Measurements from ENCODE around the gene DAPP1.
"Not testable (repeated sequence)": the region's sequence is repeated elsewhere in the genome, so short reads cannot be mapped to it uniquely, and the experiment has no call there.

Gene DAPP1

GRCh38 chr4:99816545-99817308 lies at the start of gene DAPP1:
Gene DAPP1 (plus strand): TSS chr4:99816827. CDS start chr4:99816914, 87 bp downstream.
- peak; percentile 51 for DNase-seq

GRCh38 chr4:99770842-99771241 lies 45.8 kb upstream of the DAPP1 start:
- DNase-seq = not testable (repeated sequence)

GRCh38 chr4:99783940-99784339 lies 32.7 kb upstream of the DAPP1 start:
- no peak for DNase-seq

- no peak for DNase-seq
These were observed 31.8 kb upstream of the DAPP1 start for GRCh38 chr4:99784842-99785241.

- no peak for DNase-seq
These were observed 25.6 kb upstream of the DAPP1 start for GRCh38 chr4:99790796-99791617.

- DNase-seq = no peak
These were observed 16.2 kb upstream of the DAPP1 start for GRCh38 chr4:99800332-99801004.

- DNase-seq = no peak
These were observed 15.5 kb upstream of the DAPP1 start for GRCh38 chr4:99801005-99801699.

GRCh38 chr4:99803566-99804101 lies 13.0 kb upstream of the DAPP1 start:
- DNase-seq = no peak

GRCh38 chr4:99806545-99806944 lies 10.1 kb upstream of the DAPP1 start:
- DNase-seq = no peak

- DNase-seq = no peak
These were observed 9.0 kb upstream of the DAPP1 start for GRCh38 chr4:99807666-99808065.

GRCh38 chr4:99808260-99808857 lies 8.3 kb upstream of the DAPP1 start:
- peak; percentile 79 for DNase-seq

GRCh38 chr4:99809326-99809725 lies 7.3 kb upstream of the DAPP1 start:
- DNase-seq = no peak

- no peak for DNase-seq
These were observed 6.1 kb upstream of the DAPP1 start for GRCh38 chr4:99810536-99810935.

- no peak for DNase-seq
These were observed 5.5 kb upstream of the DAPP1 start for GRCh38 chr4:99811117-99811516.

- DNase-seq = peak; percentile 87
These were observed 4.8 kb upstream of the DAPP1 start for GRCh38 chr4:99811850-99812249.

GRCh38 chr4:99815597-99816011 lies 1.0 kb upstream of the DAPP1 start:
- DNase-seq = no peak

- peak; percentile 85 for DNase-seq
These were observed 773 bp downstream of the DAPP1 start for GRCh38 chr4:99817309-99817890.

- no peak for DNase-seq
These were observed 2.0 kb downstream of the DAPP1 start for GRCh38 chr4:99818661-99819060.

- peak; percentile 60 for DNase-seq
These were observed 5.4 kb downstream of the DAPP1 start for GRCh38 chr4:99821918-99822503.

GRCh38 chr4:99822734-99823133 lies 6.1 kb downstream of the DAPP1 start:
- DNase-seq = no peak

- no peak for DNase-seq
These were observed 7.5 kb downstream of the DAPP1 start for GRCh38 chr4:99824070-99824599.
